Small intestine (tissue), 7 donors: Measurements from ENCODE around the gene CAPN15. TPM values are rescaled to one million over a fixed set of nuclear protein-coding genes. Genes with fewer than 3 reads are reported as not detected.
A peak's percentile ranks its signal among the peaks of the same experiment; 100 is the strongest.

Source experiments
- DNase-seq, 2 donors: peaks; one replicate each; pipeline versions ENCODE4 v3.0.0 to v3.0.0-alpha.2; 2013
- FAIRE-seq: peaks from 2 replicates; lab custom pipeline; 2012; peaks lifted over from hg19 to GRCh38; lab: Jason Lieb, UNC
- H3K27ac ChIP-seq, 3 donors: one replicate each; pipeline ENCODE4 v1.5.1; 2013; ENCODE audit warnings: low read length in 2 of 3, mild to moderate bottlenecking in 2 of 3, control low read depth in 1 of 3, inconsistent platforms in 1 of 3, low read depth in 1 of 3, moderate library complexity in 1 of 3
- H3K27me3 ChIP-seq, 3 donors: one replicate each; pipeline ENCODE4 v1.6.1; 2013; ENCODE audit warnings: low read length in 3 of 3, inconsistent platforms in 1 of 3; ENCODE audit not compliant: control insufficient read depth in 3 of 3, insufficient read depth in 3 of 3
- H3K36me3 ChIP-seq, 3 donors: one replicate each; pipeline ENCODE4 v1.6.1; 2013; ENCODE audit warnings: low read length in 3 of 3, inconsistent platforms in 1 of 3, low read depth in 1 of 3, mild to moderate bottlenecking in 1 of 3, moderate library complexity in 1 of 3; ENCODE audit not compliant: control insufficient read depth in 3 of 3, insufficient read depth in 2 of 3
- H3K4me1 ChIP-seq, 3 donors: one replicate each; pipeline ENCODE4 v1.6.1; 2013; ENCODE audit warnings: low read length in 2 of 3, inconsistent platforms in 1 of 3, low read depth in 1 of 3, mild to moderate bottlenecking in 1 of 3, moderate library complexity in 1 of 3; ENCODE audit not compliant: control insufficient read depth in 3 of 3, insufficient read depth in 2 of 3
- H3K4me3 ChIP-seq, 3 donors: one replicate each; pipeline ENCODE4 v1.5.1; 2013; ENCODE audit warnings: low read length in 3 of 3, control low read depth in 1 of 3, inconsistent platforms in 1 of 3, low read depth in 1 of 3, mild to moderate bottlenecking in 1 of 3, moderate library complexity in 1 of 3
- H3K9me3 ChIP-seq, 2 donors: one replicate each; pipeline ENCODE4 v1.6.1; 2013; ENCODE audit warnings: low read depth in 1 of 2, low read length in 1 of 2; ENCODE audit not compliant: control insufficient read depth in 2 of 2, insufficient read depth in 1 of 2
- WGBS, 3 donors: extraction: QIAGEN DNeasy Blood & Tissue Kit; methylation state at CpG; one replicate each; pipeline ENCODE4 v1.1.7; 2013; 5-methylcytosine and 5-hydroxymethylcytosine counted together
- polyA plus RNA-seq, 4 donors: library from polyadenylated mRNA; stranded (reverse) in 3 of 4; unstranded in 1 of 4; fragments of 200-250 nt in 3 of 4; fragments of 120-200 nt in 1 of 4; gene quantifications; one replicate each; pipeline versions ENCODE4 v1.2.1 to v1.2.3, GENCODE V29; 2013
- donor health status: healthy with polysubstance abuse.
- donor health status: control.
- donor health status: control.
- donor health status: Bipolar disorder and iron deficiency.
- donor health status: healthy.

The CAPN15 gene
- polyA plus RNA-seq, 4 donors = 51.3 to 105 (median 70.2) TPM

DNA sequence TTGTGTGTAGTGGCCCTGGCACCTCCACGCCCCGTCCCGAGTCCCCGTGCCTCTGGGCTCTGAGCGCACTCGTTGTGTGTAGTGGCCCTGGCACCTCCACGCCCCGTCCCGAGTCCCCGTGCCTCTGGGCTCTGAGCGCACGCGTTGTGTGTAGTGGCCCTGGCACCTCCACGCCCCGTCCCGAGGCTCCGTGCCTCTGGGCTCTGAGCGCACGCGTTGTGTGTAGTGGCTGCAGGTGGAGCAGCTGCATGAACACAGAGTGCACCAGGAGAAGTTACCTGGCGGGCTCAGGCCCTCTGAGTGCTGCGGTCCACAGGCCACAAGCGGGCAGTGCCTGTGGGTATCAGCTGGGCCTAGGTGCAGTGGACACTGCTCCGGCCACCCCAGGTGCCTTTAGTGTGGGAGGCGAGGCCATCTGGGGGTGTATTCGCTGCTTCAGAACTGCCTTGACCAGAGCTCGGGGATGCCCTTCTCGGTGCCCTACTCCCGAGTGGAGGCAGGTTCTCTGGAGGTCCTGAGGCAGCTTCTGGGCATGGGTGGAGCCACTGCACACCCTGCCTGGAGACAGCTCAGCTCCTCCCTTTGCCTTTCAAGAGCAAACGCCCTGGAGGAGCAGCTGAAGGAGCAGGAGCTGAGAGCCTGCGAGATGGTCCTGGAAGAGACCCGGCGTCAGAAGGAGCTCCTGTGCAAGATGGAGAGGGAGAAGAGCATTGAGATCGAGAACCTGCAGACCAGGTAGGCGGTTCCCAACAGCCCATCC lies 17.3 kb upstream of the CAPN15 start:
- Histone ChIP-seq H3K9me3 (peaks cover 0 to 9% of the 10 kb centered on the region in 2 donors), H3K4me1 (peaks cover 0 to 21% (median 0%) of the 10 kb centered on the region in 3 donors), H3K27me3 (no peaks in the 10 kb centered on the region), H3K36me3 (peaks cover 2 to 90% (median 12%) of the 10 kb centered on the region in 3 donors), H3K4me3 (no peak overlapping the region), H3K27ac (no peak overlapping the region)
- 93 to 98% (median 94%) methylated on average over 33 to 35 of the region's 35 CpGs for WGBS, 3 donors
- FAIRE-seq (no peak), DNase-seq (no peak)

DNA sequence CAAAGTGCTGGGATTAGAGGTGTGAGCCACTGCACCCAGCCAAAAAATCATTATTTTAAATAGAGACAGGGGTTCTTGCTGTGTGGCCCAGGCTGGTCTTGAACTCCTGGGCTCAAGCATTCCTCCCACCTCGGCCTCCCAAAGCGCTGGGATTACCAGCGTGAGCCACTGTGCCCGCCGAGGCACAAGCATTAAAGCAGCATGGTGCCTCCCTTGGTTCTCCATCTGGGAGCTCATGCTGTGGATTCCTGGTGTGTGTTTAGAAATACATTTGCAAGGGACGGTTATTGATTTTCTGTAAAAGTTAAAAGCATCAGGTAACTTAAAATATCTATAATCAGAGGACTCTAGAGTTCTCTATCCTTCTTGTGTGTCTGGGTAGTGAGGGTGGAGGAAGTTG lies 14.7 kb upstream of the CAPN15 start:
- peaks cover 0 to 21% (median 0%) of the 10 kb centered on the region in 3 donors for H3K4me1 ChIP-seq
- peaks cover 2 to 89% (median 15%) of the 10 kb centered on the region in 3 donors for H3K36me3 ChIP-seq
- DNase-seq = no peak
- no peak overlapping the region for H3K27ac ChIP-seq
- 92 to 94% (median 94%) methylated on average over 6 of the region's 6 CpGs for WGBS, 3 donors
- no peak overlapping the region for H3K4me3 ChIP-seq
- no peaks in the 10 kb centered on the region for H3K27me3 ChIP-seq
- FAIRE-seq = no peak
- peaks cover 0 to 9% of the 10 kb centered on the region in 2 donors for H3K9me3 ChIP-seq

DNA sequence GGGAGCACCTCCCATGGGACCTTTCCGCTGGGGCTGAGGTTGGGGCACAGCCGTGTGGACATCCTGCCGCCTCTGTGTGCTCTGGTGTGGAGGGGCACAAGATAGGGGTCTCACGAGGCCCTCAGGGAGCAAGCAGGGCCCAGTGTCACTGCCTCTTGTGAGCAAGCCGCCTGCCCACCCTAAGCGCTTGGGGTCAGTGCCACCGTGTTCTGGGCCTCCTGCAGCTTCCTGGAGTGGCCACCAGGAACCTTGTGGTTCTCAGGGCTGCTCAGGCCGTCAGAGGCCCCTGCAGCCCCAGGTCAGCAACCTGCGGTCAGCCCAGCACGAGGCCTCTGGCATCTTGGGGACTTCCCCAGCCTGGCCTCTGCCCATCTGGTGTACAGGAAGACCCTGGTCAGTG lies 13.6 kb upstream of the CAPN15 start:
- DNase-seq = no peak
- Histone ChIP-seq H3K27ac (no peak overlapping the region), H3K4me3 (no peak overlapping the region), H3K4me1 (peaks cover 0 to 10% (median 0%) of the 10 kb centered on the region in 3 donors), H3K36me3 (peaks cover 2 to 90% (median 15%) of the 10 kb centered on the region in 3 donors), H3K27me3 (no peaks in the 10 kb centered on the region), H3K9me3 (peaks cover 0 to 9% of the 10 kb centered on the region in 2 donors)
- no peak for FAIRE-seq
- 89 to 93% (median 89%) methylated on average over 8 to 10 of the region's 10 CpGs for WGBS, 3 donors

DNA sequence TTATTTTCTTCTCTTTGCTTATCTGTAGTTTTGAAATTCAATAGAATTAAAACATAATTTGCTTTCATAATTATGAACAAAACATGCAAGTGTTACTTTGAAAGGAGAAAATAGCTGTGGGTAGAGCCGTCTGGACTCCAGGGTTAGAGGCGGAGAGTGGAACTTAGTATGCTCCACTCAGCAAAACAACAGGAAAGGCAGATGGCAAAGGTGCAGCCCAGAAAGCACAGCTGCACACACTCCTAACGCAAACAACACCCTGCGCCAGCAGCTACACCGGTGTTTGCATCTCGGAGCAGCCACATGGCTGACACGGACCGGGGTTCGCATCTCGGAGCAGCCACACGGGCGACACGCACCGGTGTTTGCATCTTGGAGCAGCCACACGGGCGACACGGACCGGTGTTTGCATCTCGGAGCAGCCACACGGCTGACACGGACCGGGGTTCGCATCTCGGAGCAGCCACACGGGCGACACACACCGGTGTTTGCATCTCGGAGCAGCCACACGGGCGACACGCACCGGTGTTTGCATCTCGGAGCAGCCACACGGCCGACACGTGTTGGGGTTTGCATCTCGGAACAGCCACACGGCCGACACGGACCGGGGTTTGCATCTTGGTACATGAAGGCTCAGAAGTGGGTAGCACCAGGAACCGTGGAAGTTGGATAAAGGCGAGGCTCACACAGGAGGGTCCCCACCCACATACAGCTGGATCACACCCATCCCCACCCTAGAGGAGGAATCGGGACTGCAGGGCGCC lies 12.2 kb upstream of the CAPN15 start:
- Histone ChIP-seq H3K27ac (no peak overlapping the region), H3K4me1 (no peaks in the 10 kb centered on the region), H3K9me3 (no peaks in the 10 kb centered on the region), H3K36me3 (peaks cover 0 to 90% (median 18%) of the 10 kb centered on the region in 3 donors), H3K27me3 (no peaks in the 10 kb centered on the region), H3K4me3 (no peak overlapping the region)
- DNase-seq (no peak), FAIRE-seq (no peak)
- 93% methylated on average over 44 to 45 of the region's 45 CpGs for WGBS, 3 donors

GRCh38 chr16:515939-516226 lies 11.6 kb upstream of the CAPN15 start:
- H3K4me3 ChIP-seq = no peak overlapping the region
- DNase-seq = no peak
- FAIRE-seq = no peak
- H3K36me3 ChIP-seq = peaks cover 3 to 90% (median 18%) of the 10 kb centered on the region in 3 donors
- no peaks in the 10 kb centered on the region for H3K4me1 ChIP-seq
- H3K27me3 ChIP-seq = no peaks in the 10 kb centered on the region
- no peak overlapping the region for H3K27ac ChIP-seq
- 95 to 97% (median 96%) methylated on average over 11 of the region's 11 CpGs for WGBS, 3 donors
- H3K9me3 ChIP-seq = no peaks in the 10 kb centered on the region

GRCh38 chr16:516301-516700 lies 11.2 kb upstream of the CAPN15 start:
- DNase-seq = no peak
- no peak overlapping the region for H3K27ac ChIP-seq
- H3K4me1 ChIP-seq = peaks cover 0 to 3% (median 0%) of the 10 kb centered on the region in 3 donors
- H3K27me3 ChIP-seq = no peaks in the 10 kb centered on the region
- no peaks in the 10 kb centered on the region for H3K9me3 ChIP-seq
- no peak for FAIRE-seq
- H3K4me3 ChIP-seq = no peak overlapping the region
- 91 to 94% (median 94%) methylated on average over 8 of the region's 8 CpGs for WGBS, 3 donors
- peaks cover 5 to 90% (median 18%) of the 10 kb centered on the region in 3 donors for H3K36me3 ChIP-seq

GRCh38 chr16:518858-519257 lies 8.7 kb upstream of the CAPN15 start:
- Histone ChIP-seq H3K4me1 (peaks cover 0 to 9% (median 0%) of the 10 kb centered on the region in 3 donors), H3K36me3 (peaks cover 5 to 91% (median 18%) of the 10 kb centered on the region in 3 donors), H3K27ac (peak overlapping the region in 1 of 3 donors; percentile 6), H3K27me3 (no peaks in the 10 kb centered on the region), H3K9me3 (no peaks in the 10 kb centered on the region), H3K4me3 (no peak overlapping the region)
- DNase-seq (peak in 1 of 2 donors; percentile 38), FAIRE-seq (no peak)
- 75 to 87% (median 77%) methylated on average over 9 of the region's 9 CpGs for whole genome bisulfite sequencing, 3 donors

DNA sequence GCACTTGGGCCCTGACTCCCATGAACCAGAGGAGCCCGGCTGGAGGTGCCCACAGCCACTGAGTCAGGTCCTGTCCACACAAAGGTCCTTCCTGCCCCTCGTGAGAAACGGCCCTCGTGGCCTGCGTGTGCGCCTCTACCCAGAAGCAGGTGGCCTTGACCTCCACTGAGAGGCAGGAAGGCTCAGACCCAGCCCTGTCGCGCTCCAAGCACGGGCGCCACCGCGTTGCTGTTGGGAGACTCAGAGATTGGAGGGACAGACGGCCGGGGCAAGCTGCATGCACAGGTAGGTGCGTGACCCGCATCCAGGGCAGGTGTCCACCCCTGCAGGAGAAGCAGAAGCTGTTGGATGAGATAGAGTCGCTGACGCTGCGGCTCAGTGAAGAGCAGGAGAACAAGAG lies 8.1 kb upstream of the CAPN15 start:
- 85 to 94% (median 91%) methylated on average over 18 to 19 of the region's 19 CpGs for WGBS, 3 donors
- peaks cover 0 to 15% (median 0%) of the 10 kb centered on the region in 3 donors for H3K4me1 ChIP-seq
- H3K27me3 ChIP-seq = no peaks in the 10 kb centered on the region
- H3K36me3 ChIP-seq = peaks cover 5 to 87% (median 16%) of the 10 kb centered on the region in 3 donors
- no peak for FAIRE-seq
- H3K4me3 ChIP-seq = no peak overlapping the region
- H3K9me3 ChIP-seq = no peaks in the 10 kb centered on the region
- no peak for DNase-seq
- no peak overlapping the region for H3K27ac ChIP-seq
